PC-3 (cell line): ENCODE data around the gene TRIM37. TPM values are rescaled to one million over a fixed set of nuclear protein-coding genes. Genes with fewer than 3 reads are reported as not detected.

Source experiments
- ATAC-seq: fragments of 200-7000 bp; cut with Tn5 transposase; 2 replicates; pipeline ENCODE4 v1.9.1; 2020; ENCODE audit warnings: mild to moderate bottlenecking, moderate library complexity
- BruUV-seq: library from RNA; stranded (reverse); fragments of 400-500 nt; replicated peaks from 2 replicates; lab custom pipeline; 2021; lab: Mats Ljungman, UMichigan
- CTCF ChIA-PET: fragments of 300-600 bp; sonication (Branson Sonifier 250); formaldehyde crosslinking; loops from one replicate; lab custom pipeline; 2022; ENCODE audit warnings: antibody characterized with exemption; lab: Charles Lee
- POLR2A ChIA-PET: fragments of 300-600 bp; sonication (Branson Sonifier 250); formaldehyde crosslinking; loops from one replicate; lab custom pipeline; 2022; ENCODE audit warnings: antibody characterized with exemption; ENCODE audit not compliant: unreplicated experiment; lab: Charles Lee
- DNase-seq: peaks from one replicate; pipeline ENCODE4 v3.0.0-alpha.2; 2015
- H2AFZ ChIP-seq: fragments of 300-600 bp; sonication (generic); 2 replicates; pipeline ENCODE4 v1.6.0; 2016; ENCODE audit warnings: antibody characterized with exemption, low read length
- H3F3A ChIP-seq: fragments of 300-600 bp; sonication (generic); one replicate; pipeline ENCODE4 v1.6.0; 2017; ENCODE audit warnings: antibody characterized with exemption, low read length, control low read depth, mild to moderate bottlenecking; ENCODE audit not compliant: unreplicated experiment
- H3K27ac ChIP-seq: fragments of 300-600 bp; sonication (generic); 2 replicates; pipeline ENCODE4 v1.5.1; 2016; ENCODE audit warnings: mild to moderate bottlenecking, low read length
- H3K27me3 ChIP-seq: fragments of 300-600 bp; sonication (generic); 2 replicates; pipeline ENCODE4 v1.6.1; 2016; ENCODE audit warnings: low read length, mixed read lengths
- H3K36me3 ChIP-seq: fragments of 300-600 bp; sonication (generic); 2 replicates; pipeline ENCODE4 v1.6.1; 2016; ENCODE audit warnings: low read depth, mixed run types, low read length, mixed read lengths
- H3K4me1 ChIP-seq: fragments of 300-600 bp; sonication (generic); 2 replicates; pipeline ENCODE4 v1.5.1; 2016; ENCODE audit warnings: low read length; ENCODE audit not compliant: insufficient read depth
- H3K4me2 ChIP-seq: fragments of 300-600 bp; sonication (generic); 2 replicates; pipeline ENCODE4 v1.6.0; 2016; ENCODE audit warnings: low read length
- H3K4me3 ChIP-seq: fragments of 300-600 bp; sonication (generic); 2 replicates; pipeline ENCODE4 v1.5.1; 2016; ENCODE audit warnings: mild to moderate bottlenecking, low read length, mixed read lengths
- H3K79me2 ChIP-seq: fragments of 300-600 bp; sonication (generic); 2 replicates; pipeline ENCODE4 v1.6.1; 2017; ENCODE audit warnings: low read length, mixed read lengths
- H3K9ac ChIP-seq: fragments of 300-600 bp; sonication (generic); 2 replicates; pipeline ENCODE4 v1.6.0; 2016; ENCODE audit warnings: mild to moderate bottlenecking, low read length
- H3K9me2 ChIP-seq: fragments of 300-600 bp; sonication (generic); replicated peaks from 2 replicates; pipeline ENCODE4 v1.6.1; 2016; ENCODE audit warnings: mixed run types, low read length, mixed read lengths
- H3K9me3 ChIP-seq: fragments of 300-600 bp; sonication (generic); 2 replicates; pipeline ENCODE4 v1.6.1; 2016; ENCODE audit warnings: low read length, mixed read lengths
- H4K20me1 ChIP-seq: fragments of 300-600 bp; sonication (generic); 2 replicates; pipeline ENCODE4 v1.6.1; 2016; ENCODE audit warnings: low read length, mixed read lengths
- CTCF ChIP-seq: fragments of 300-600 bp; sonication (generic); conservative IDR thresholded peaks from 2 replicates; pipeline ENCODE4 v1.5.1; 2017; ENCODE audit warnings: antibody characterized with exemption, low read depth, mild to moderate bottlenecking, low read length
- EZH2 ChIP-seq: fragments of 300-600 bp; sonication (generic); IDR thresholded peaks from one replicate; pipeline ENCODE4 v1.6.1; 2017; ENCODE audit warnings: antibody characterized with exemption, mild to moderate bottlenecking, low read length; ENCODE audit not compliant: unreplicated experiment
- EZH2phosphoT487 ChIP-seq: fragments of 300-600 bp; sonication (generic); IDR thresholded peaks from 2 replicates; pipeline ENCODE4 v1.6.1; 2018; ENCODE audit warnings: mild to moderate bottlenecking, antibody characterized with exemption, low read length, borderline replicate concordance
- intact Hi-C: fragments of 100-400 bp; cut with micrococcal nuclease; formaldehyde crosslinking; loops from 2 replicates; pipeline ENCODE4 v1.9.0; 2023
- total RNA-seq: library from RNA; depleted of rRNA; stranded (reverse); fragments of >200 nt; gene quantifications from 2 replicates; pipeline ENCODE4 v1.2.3, GENCODE V29; 2014

TRIM37 gene
- total RNA-seq, 1 experiment from 2014 or later, result 35.1 TPM

DNA sequence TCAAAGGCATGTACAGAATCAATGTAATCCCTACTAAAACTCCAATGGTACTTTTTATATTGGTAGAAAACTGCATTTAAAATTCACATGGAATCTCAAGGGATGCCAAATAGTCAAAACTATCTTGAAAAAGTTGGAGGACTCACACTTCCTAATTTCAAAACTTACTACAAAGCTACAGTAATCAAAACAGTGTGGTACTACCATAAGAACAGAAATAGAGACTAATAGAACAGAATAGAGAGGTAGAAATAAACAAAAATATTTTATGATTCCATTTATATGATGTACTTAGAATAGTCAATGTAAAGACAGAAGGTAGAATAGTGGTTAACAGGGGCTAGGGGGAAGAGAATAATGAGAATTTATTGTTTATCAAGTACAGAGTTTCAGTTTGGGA lies 8.8 kb downstream of the TRIM37 start:
- Histone ChIP-seq H4K20me1 (0 out of 2 replicates have a peak, but pooled peaks cover 6% of the 10 kb centered on the region), H3K79me2 (peaks cover 84% of the 10 kb centered on the region), H3F3A (no peaks in the 10 kb centered on the region), H3K36me3 (peaks cover 31% of the 10 kb centered on the region), H3K4me2 (no peak overlapping the region), H3K27me3 (no peaks in the 10 kb centered on the region), H3K9me2 (no peaks in the 10 kb centered on the region), H3K9ac (no peak overlapping the region), H3K27ac (no peak overlapping the region), H3K4me3 (no peak overlapping the region), H2AFZ (no peak overlapping the region), H3K4me1 (peaks cover 26% of the 10 kb centered on the region), H3K9me3 (no peaks in the 10 kb centered on the region)
- intact Hi-C loops, result no loop called here
- POLR2A ChIA-PET, result no interaction called here
- TF ChIP-seq EZH2phosphoT487, result no peak
- TF ChIP-seq CTCF, result no peak
- no peak for TF ChIP-seq EZH2
- no TSS peak for BruUV-seq
- no peak for ATAC-seq
- CTCF ChIA-PET, result no interaction called here
- DNase-seq, result no peak

GRCh38 chr17:59094861-59095530 lies 11.7 kb downstream of the TRIM37 start:
- no peak overlapping the region for H3K4me3 ChIP-seq
- peaks cover 81% of the 10 kb centered on the region for H3K79me2 ChIP-seq
- H3K9me3 ChIP-seq, result no peaks in the 10 kb centered on the region
- no peak for ATAC-seq
- H3F3A ChIP-seq, result no peaks in the 10 kb centered on the region
- H3K27ac ChIP-seq, result peak overlapping the region; percentile 70
- no TSS peak for BruUV-seq
- no peak for TF ChIP-seq CTCF
- no peak for TF ChIP-seq EZH2
- no peak for TF ChIP-seq EZH2phosphoT487
- H2AFZ ChIP-seq, result no peak overlapping the region
- H3K9me2 ChIP-seq, result no peaks in the 10 kb centered on the region
- peak overlapping the region; percentile 47 for H3K9ac ChIP-seq
- H3K4me1 ChIP-seq, result peaks cover 30% of the 10 kb centered on the region
- intact Hi-C loops, result loop anchor here (5.0 kb wide), 1 partner anchor 62 kb away; the partner anchor contains the start of genes PRR11 and SKA2
- 0 out of 2 replicates have a peak, but pooled peaks cover 6% of the 10 kb centered on the region for H4K20me1 ChIP-seq
- no peaks in the 10 kb centered on the region for H3K27me3 ChIP-seq
- H3K36me3 ChIP-seq, result peaks cover 19% of the 10 kb centered on the region
- DNase-seq, result no peak
- POLR2A ChIA-PET, result interaction anchor here (0.6 to 1.0 kb wide), 3 partner anchors 12 to 59 kb away, joined by 3 to 8 read pairs (median 5); partner anchors contain the start of gene TRIM37
- H3K4me2 ChIP-seq, result peak overlapping the region; percentile 71; the same call in 1 of the 2 replicates
- CTCF ChIA-PET, result interaction anchor here (0.6 to 0.8 kb wide), 2 partner anchors 12 to 127 kb away, joined by 3 read pairs; partner anchors contain the start of gene TRIM37
